Astrocyte of the spinal cord (primary cell): ENCODE measurements around the gene GORAB.
A peak's percentile ranks its signal among the peaks of the same experiment; 100 is the strongest.

Source experiments
- DNase-seq: peaks from one replicate; pipeline ENCODE4 v3.0.0; 2011; ENCODE audit warnings: low read depth, low spot score
- H3K4me3 ChIP-seq: 2 replicates; pipeline ENCODE4 v1.5.1; 2011; ENCODE audit warnings: low read depth, mild to moderate bottlenecking, low read length, moderate library complexity
- CTCF ChIP-seq: IDR thresholded peaks from 2 replicates; pipeline ENCODE4 v1.5.1; 2012; ENCODE audit warnings: low read depth, mild to moderate bottlenecking, low read length, inconsistent platforms
- in situ Hi-C: cut with HindIII; loops from 2 replicates; pipeline ENCODE4 v1.10.0; 2017; ENCODE audit warnings: low sequenced_read_pairs

Gene GORAB

GRCh38 chr1:170520601-170521000 is 11.4 kb upstream of the GORAB start:
- H3K4me3 ChIP-seq = no peak overlapping the region
- no peak for DNase-seq
- in situ Hi-C loops = no loop called here

GRCh38 chr1:170521818-170522217 is 10.1 kb upstream of the GORAB start:
- in situ Hi-C loops = no loop called here
- no peak for TF ChIP-seq CTCF
- H3K4me3 ChIP-seq = no peak overlapping the region
- no peak for DNase-seq

More at GRCh38 chr1:170520601-170521000, 11.4 kb upstream of the GORAB start:
- no peak for TF ChIP-seq CTCF

GRCh38 chr1:170530972-170531757 is 801 bp upstream of the GORAB start:
- TF ChIP-seq CTCF = no peak
- DNase-seq = no peak
- H3K4me3 ChIP-seq = peak overlapping the region; percentile 69
- in situ Hi-C loops = no loop called here

- in situ Hi-C loops = no loop called here
- no peak for TF ChIP-seq CTCF
- H3K4me3 ChIP-seq = peak overlapping the region; percentile 69
- no peak for DNase-seq
Measured at GRCh38 chr1:170533298-170533697, 1.3 kb downstream of the GORAB start.

- TF ChIP-seq CTCF = no peak
- DNase-seq = no peak
- no peak overlapping the region for H3K4me3 ChIP-seq
- in situ Hi-C loops = no loop called here
Measured at GRCh38 chr1:170534626-170535147, 2.7 kb downstream of the GORAB start.

- in situ Hi-C loops = no loop called here
- H3K4me3 ChIP-seq = no peak overlapping the region
- no peak for DNase-seq
- TF ChIP-seq CTCF = no peak
Measured at GRCh38 chr1:170535418-170535817, 3.5 kb downstream of the GORAB start.
